Measurements from ENCODE around the gene A1BG. TPM values are rescaled to one million over a fixed set of nuclear protein-coding genes. Genes with fewer than 3 reads are reported as not detected.

The A1BG gene
- total RNA-seq, 2 experiments from 2014 or later, result 35.2 to 36.2 TPM

DNA sequence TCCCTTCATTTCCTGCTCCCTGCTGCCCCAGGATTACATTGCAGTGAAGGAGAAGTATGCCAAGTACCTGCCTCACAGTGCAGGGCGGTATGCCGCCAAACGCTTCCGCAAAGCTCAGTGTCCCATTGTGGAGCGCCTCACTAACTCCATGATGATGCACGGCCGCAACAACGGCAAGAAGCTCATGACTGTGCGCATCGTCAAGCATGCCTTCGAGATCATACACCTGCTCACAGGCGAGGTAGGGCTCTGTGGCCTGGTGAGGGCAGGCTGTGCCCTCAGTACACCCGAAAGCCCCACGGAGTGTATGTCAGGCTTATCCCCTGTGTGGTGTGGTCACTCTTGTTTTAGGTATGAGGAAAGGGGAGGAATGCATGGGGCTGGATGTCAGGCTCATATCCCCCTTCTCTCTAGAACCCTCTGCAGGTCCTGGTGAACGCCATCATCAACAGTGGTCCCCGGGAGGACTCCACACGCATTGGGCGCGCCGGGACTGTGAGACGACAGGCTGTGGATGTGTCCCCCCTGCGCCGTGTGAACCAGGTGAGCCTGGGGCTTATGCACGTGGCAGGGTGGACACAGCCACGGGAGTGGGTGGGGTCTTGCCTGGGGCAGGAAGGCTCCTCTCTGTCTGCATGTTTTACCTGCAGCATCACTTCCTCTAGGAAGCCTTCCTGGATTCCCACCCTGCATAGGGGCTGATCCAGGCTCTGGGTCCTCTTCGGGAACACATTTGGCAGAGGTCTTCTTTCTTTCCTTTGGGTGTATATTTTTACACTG lies 39.8 kb upstream of the A1BG start:
- no peak overlapping the region for H3K27ac Mint-ChIP-seq
- POLR2A ChIA-PET, result interaction anchor here (1.0 to 1.7 kb wide), 2 partner anchors 9 to 12 kb away, joined by 3 to 5 read pairs; no protein-coding TSS in a partner anchor
- H3K4me1 Mint-ChIP-seq (ENCODE audit: low read depth), result peaks cover 30% of the 10 kb centered on the region
- ATAC-seq (no peak), DNase-seq (no peak)
- TF ChIP-seq, protein P1, sequence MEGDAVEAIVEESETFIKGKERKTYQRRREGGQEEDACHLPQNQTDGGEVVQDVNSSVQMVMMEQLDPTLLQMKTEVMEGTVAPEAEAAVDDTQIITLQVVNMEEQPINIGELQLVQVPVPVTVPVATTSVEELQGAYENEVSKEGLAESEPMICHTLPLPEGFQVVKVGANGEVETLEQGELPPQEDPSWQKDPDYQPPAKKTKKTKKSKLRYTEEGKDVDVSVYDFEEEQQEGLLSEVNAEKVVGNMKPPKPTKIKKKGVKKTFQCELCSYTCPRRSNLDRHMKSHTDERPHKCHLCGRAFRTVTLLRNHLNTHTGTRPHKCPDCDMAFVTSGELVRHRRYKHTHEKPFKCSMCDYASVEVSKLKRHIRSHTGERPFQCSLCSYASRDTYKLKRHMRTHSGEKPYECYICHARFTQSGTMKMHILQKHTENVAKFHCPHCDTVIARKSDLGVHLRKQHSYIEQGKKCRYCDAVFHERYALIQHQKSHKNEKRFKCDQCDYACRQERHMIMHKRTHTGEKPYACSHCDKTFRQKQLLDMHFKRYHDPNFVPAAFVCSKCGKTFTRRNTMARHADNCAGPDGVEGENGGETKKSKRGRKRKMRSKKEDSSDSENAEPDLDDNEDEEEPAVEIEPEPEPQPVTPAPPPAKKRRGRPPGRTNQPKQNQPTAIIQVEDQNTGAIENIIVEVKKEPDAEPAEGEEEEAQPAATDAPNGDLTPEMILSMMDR (IDR thresholded peaks at IDR 0.05), result no peak
- no peaks in the 10 kb centered on the region for H3K27me3 Mint-ChIP-seq
- no peak overlapping the region for H3K4me3 Mint-ChIP-seq
- intact Hi-C loops (cut with micrococcal nuclease), result no loop called here
- no peaks in the 10 kb centered on the region for H3K9me3 Mint-ChIP-seq
- CTCF ChIA-PET, result no interaction called here
- H3K36me3 Mint-ChIP-seq (ENCODE audit: low read depth), result peaks cover 59% of the 10 kb centered on the region

DNA sequence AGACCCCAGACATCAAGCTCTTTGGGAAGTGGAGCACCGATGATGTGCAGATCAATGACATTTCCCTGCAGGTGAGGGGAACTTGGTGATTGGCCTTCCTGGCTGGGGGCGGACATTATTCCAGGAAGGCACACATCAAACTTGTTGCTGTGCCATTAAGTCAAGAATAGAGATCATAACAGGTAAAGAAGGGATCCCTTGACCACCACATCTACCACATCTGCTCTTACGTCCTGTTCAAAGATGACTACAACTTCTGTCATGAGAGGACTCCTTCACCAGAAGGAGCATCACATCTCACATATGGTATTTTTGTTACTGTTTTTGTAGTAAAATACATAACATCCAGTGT lies 34.9 kb upstream of the A1BG start:
- peaks cover 37% of the 10 kb centered on the region for H3K4me1 Mint-ChIP-seq (ENCODE audit: low read depth)
- no peaks in the 10 kb centered on the region for H3K9me3 Mint-ChIP-seq
- ChIA-PET CTCF (no interaction called here), POLR2A (interaction anchor here (2.8 to 5.0 kb wide), 2 partner anchors 10 to 131 kb away, joined by 11 to 45 read pairs; partner anchors contain the start of genes RNF225 and ZBTB45)
- H3K4me3 Mint-ChIP-seq, result peak overlapping the region; percentile 97
- ATAC-seq, result no peak
- TF ChIP-seq, protein P1 (IDR thresholded peaks at IDR 0.05), result no peak
- no peak for DNase-seq
- H3K27me3 Mint-ChIP-seq, result no peaks in the 10 kb centered on the region
- H3K27ac Mint-ChIP-seq, result peak overlapping the region; percentile 98
- peaks cover 52% of the 10 kb centered on the region for H3K36me3 Mint-ChIP-seq (ENCODE audit: low read depth)
- intact Hi-C loops (cut with micrococcal nuclease), result loop anchor here (5.0 kb wide), 1 partner anchor 81 kb away; the partner anchor contains the start of gene ERVK3-1

DNA sequence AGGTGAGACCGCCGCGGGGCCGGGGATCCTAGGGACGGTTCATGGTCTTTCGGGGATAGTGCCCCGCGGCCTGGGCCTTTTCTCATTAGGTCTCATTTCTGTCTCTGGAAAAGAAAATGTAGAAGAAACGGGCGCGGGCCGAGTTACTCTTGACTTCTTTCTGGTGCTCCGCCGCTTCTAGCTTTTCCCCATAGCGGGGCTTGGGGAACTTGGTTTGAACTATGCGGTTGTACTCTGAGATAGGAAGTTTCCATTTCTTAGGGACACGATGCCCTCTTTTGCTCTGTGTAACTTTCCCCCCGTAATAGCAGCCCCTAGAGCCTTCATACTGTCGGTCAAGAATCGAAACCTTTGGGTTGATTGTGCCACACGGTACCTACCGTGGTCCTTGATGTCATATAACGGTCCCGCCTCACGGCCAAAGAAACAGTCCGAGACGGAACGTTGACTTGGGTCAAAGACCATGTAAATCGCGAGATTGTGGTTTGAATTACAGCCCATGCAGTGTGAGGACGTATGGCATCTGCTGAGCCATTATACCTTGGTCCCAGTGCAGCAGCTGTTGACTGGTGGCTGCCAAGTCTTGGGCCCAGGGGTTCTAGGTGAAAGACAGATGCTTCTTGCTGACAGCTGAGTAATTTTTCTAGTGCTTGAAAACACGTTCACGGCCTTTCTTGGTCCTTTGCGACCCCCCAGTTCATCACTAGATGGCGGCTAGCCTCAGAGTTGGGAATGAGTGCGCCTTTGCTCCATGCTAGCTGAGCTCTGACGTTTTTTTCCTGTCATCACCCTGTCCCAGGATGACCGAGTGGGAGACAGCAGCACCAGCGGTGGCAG lies 34.3 kb upstream of the A1BG start:
- Mint-ChIP-seq H3K4me1 (ENCODE audit: low read depth) (peaks cover 34% of the 10 kb centered on the region), H3K36me3 (ENCODE audit: low read depth) (peaks cover 46% of the 10 kb centered on the region), H3K27ac (peak overlapping the region; percentile 98), H3K4me3 (peak overlapping the region; percentile 97), H3K9me3 (no peaks in the 10 kb centered on the region), H3K27me3 (no peaks in the 10 kb centered on the region)
- TF ChIP-seq, protein P1 (IDR thresholded peaks at IDR 0.05), result no peak
- ChIA-PET CTCF (no interaction called here), POLR2A (interaction anchor here (0.6 to 5.0 kb wide), 7 partner anchors 10 to 156 kb away, joined by 3 to 45 read pairs (median 5); partner anchors contain the start of genes RNF225, TRIM28 and ZBTB45)
- no peak for ATAC-seq
- no peak for DNase-seq
- intact Hi-C loops (cut with micrococcal nuclease), result loop anchor here (5.0 kb wide), 1 partner anchor 80 kb away; the partner anchor contains the start of gene ERVK3-1

DNA sequence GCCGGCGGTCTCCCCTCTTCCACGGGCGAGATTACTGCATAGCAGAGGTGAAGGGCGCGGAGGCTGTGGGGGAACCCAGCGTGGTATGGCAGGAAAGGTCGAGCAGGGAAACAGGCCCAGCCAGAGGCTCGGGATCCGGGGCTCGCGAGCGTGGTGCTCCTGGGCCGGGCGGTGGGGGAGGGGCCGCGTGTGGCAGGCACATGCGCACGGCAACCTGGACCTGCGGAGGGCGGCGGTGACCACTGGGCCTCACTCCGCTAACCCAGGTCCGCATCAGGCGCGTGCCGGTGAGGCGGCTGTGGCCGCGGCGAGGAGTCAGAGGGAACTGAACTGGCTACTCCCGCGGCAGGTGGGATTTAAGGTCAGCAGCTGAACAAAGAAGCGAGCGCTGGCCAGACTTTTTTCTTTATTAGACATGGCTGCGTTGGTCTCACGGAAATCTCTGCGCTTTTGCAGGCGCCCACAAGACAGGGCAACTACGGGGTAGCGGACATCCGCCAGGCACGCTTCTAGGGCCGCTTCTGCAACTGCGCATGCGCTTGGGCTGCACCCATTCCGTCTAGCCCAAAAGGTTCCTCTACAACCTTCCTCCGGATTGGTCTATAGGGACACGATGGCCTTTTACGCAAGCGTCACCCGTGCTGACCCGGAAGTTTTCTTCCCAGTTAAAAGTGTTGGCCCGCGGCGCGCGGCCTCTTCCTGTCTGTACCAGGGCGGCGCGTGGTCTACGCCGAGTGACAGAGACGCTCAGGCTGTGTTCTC lies 33.5 kb upstream of the A1BG start, which contains the start of gene RPS5:
Gene RPS5 (plus strand): TSS at position 694 of the 762 bp plus-strand sequence. CDS start 869 bp downstream, outside the sequence.
- TF ChIP-seq, protein P1 (IDR thresholded peaks at IDR 0.05), result no peak
- H3K27ac Mint-ChIP-seq, result peak within 1 kb of the TSS; percentile 98
- H3K36me3 Mint-ChIP-seq (ENCODE audit: low read depth), result peaks cover 40% of the 10 kb centered on the region
- peak within 1 kb of the TSS; percentile 97 for H3K4me3 Mint-ChIP-seq
- peak; percentile 91 for ATAC-seq
- ChIA-PET CTCF (no interaction called here), POLR2A (interaction anchor here (0.6 to 5.0 kb wide), 11 partner anchors 11 to 158 kb away, joined by 3 to 45 read pairs (median 3); partner anchors contain the start of genes RNF225, TRIM28 and ZBTB45)
- intact Hi-C loops (cut with micrococcal nuclease), result loop anchor here (5.0 kb wide), 1 partner anchor 79 kb away; the partner anchor contains the start of gene ERVK3-1
- DNase-seq, result peak; percentile 97
- H3K4me1 Mint-ChIP-seq (ENCODE audit: low read depth), result peaks cover 35% of the 10 kb centered on the region
- H3K27me3 Mint-ChIP-seq, result no peaks in the 10 kb centered on the region
- H3K9me3 Mint-ChIP-seq, result no peaks in the 10 kb centered on the region

All from activated CD8-positive, alpha-beta T cell treated with anti-CD3 and anti-CD28 coated beads for 36 hours (primary cell).